Measurements from ENCODE around the gene SUSD1.

DNA sequence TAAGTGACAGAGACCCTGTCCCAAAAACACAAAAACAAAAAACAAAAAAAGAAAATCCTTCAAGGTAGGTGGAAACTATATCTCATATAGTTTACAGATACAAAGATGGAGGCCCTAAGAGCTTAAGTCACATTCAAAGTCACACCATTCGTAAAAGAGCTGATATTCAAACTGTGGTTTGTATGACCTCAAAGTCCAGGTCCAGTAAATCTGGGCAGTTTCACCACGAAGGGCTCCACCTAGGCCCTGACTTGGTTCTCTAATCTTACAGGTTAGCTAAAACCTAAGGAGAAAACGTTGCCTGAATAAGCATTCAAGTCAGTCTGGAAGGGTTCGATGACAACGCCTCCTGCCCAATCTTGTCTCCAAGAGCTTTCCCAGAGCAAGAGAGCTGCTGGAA lies 44.1 kb downstream of the SUSD1 start:
- TF ChIP-seq MTA1 (CRISPR knock-in tag; IDR thresholded peaks at IDR 0.05; ENCODE audit: borderline replicate concordance) (no peak), IKZF4 (CRISPR knock-in tag; IDR thresholded peaks at IDR 0.05; ENCODE audit: borderline replicate concordance, low read depth, not compliant biosample characterization) (no peak), PHF8 (CRISPR knock-in tag; IDR thresholded peaks at IDR 0.05) (no peak), SMAD1 (CRISPR knock-in tag; IDR thresholded peaks at IDR 0.05; ENCODE audit: borderline replicate concordance, low read depth) (no peak), THYN1 (CRISPR knock-in tag; IDR thresholded peaks at IDR 0.05; ENCODE audit: borderline replicate concordance, low read depth) (no peak), RELA (CRISPR knock-in tag; IDR thresholded peaks at IDR 0.05) (no peak)
- TF ChIP-seq, protein P1, sequence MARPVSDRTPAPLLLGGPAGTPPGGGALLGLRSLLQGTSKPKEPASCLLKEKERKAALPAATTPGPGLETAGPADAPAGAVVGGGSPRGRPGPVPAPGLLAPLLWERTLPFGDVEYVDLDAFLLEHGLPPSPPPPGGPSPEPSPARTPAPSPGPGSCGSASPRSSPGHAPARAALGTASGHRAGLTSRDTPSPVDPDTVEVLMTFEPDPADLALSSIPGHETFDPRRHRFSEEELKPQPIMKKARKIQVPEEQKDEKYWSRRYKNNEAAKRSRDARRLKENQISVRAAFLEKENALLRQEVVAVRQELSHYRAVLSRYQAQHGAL (CRISPR knock-in tag; IDR thresholded peaks at IDR 0.05; ENCODE audit: not compliant biosample characterization), result no peak
- TF ChIP-seq, protein P2, sequence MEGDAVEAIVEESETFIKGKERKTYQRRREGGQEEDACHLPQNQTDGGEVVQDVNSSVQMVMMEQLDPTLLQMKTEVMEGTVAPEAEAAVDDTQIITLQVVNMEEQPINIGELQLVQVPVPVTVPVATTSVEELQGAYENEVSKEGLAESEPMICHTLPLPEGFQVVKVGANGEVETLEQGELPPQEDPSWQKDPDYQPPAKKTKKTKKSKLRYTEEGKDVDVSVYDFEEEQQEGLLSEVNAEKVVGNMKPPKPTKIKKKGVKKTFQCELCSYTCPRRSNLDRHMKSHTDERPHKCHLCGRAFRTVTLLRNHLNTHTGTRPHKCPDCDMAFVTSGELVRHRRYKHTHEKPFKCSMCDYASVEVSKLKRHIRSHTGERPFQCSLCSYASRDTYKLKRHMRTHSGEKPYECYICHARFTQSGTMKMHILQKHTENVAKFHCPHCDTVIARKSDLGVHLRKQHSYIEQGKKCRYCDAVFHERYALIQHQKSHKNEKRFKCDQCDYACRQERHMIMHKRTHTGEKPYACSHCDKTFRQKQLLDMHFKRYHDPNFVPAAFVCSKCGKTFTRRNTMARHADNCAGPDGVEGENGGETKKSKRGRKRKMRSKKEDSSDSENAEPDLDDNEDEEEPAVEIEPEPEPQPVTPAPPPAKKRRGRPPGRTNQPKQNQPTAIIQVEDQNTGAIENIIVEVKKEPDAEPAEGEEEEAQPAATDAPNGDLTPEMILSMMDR (CRISPR knock-in tag; IDR thresholded peaks at IDR 0.05), result 0 out of 2 replicates have a peak, but pooled peaks have one; percentile 4

All from HepG2 (cell line).